Endothelial cell of umbilical vein (primary cell): ENCODE data around the gene RNPEP. TPM values are rescaled to one million over a fixed set of nuclear protein-coding genes. Genes with fewer than 3 reads are reported as not detected.
A peak's percentile ranks its signal among the peaks of the same experiment; 100 is the strongest.

Source experiments
- BruUV-seq: library from RNA; stranded (reverse); fragments of 400-500 nt; replicated peaks from 2 replicates; lab custom pipeline; 2021; lab: Mats Ljungman, UMichigan
- CTCF ChIA-PET: fragments of 300-600, 350-600 bp; sonication (Branson Sonifier 250); formaldehyde crosslinking; loops from one replicate; lab custom pipeline; 2021; ENCODE audit warnings: antibody characterized with exemption, inconsistent platforms; lab: Charles Lee
- POLR2A ChIA-PET: fragments of 300-600, 350-600 bp; sonication (Branson Sonifier 250); formaldehyde crosslinking; loops from one replicate; lab custom pipeline; 2021; ENCODE audit warnings: antibody characterized with exemption, inconsistent platforms; lab: Charles Lee
- DNase-seq: peaks from one replicate; pipeline ENCODE4 v3.0.0-alpha.2; 2011; ENCODE audit warnings: low read depth, low spot score
- FAIRE-seq: peaks from 2 replicates; lab custom pipeline; 2011; peaks lifted over from hg19 to GRCh38; lab: Jason Lieb, UNC
- H2AFZ ChIP-seq: 2 replicates; pipeline ENCODE4 v1.6.0; 2012; ENCODE audit warnings: low read depth, low read length, control low read depth, inconsistent platforms
- H3K27ac ChIP-seq: 2 replicates; pipeline ENCODE4 v1.5.1; 2011; ENCODE audit warnings: low read depth, mild to moderate bottlenecking, control low read depth, low read length, moderate library complexity; ENCODE audit not compliant: insufficient read depth
- H3K27me3 ChIP-seq, 2 experiments: 2 replicates each; pipeline versions ENCODE4 v1.6.0 to v1.6.1; 2011; ENCODE audit warnings: low read length in 2 of 2, mixed read lengths in 1 of 2; ENCODE audit not compliant: control insufficient read depth in 2 of 2, insufficient read depth in 2 of 2
- H3K36me3 ChIP-seq, 2 experiments: 2 replicates in 1 of 2; 3 replicates in 1 of 2; pipeline ENCODE4 v1.5.1; 2011; ENCODE audit warnings: low read length in 2 of 2, mild to moderate bottlenecking in 1 of 2, moderate library complexity in 1 of 2; ENCODE audit not compliant: control insufficient read depth in 2 of 2, insufficient read depth in 2 of 2; ENCODE audit errors: extremely low read depth in 1 of 2
- H3K4me1 ChIP-seq: 3 replicates; pipeline ENCODE4 v1.5.1; 2011; ENCODE audit warnings: mild to moderate bottlenecking, low read length; ENCODE audit not compliant: control insufficient read depth, insufficient read depth; ENCODE audit errors: extremely low read depth
- H3K4me2 ChIP-seq: 2 replicates; pipeline ENCODE4 v1.6.1; 2011; ENCODE audit warnings: low read length, control low read depth, mixed read lengths; ENCODE audit not compliant: insufficient read depth
- H3K4me3 ChIP-seq, 3 experiments: fragments of 200-600 bp in 1 of 3; sonication (generic), shearing (Covaris generic) in 1 of 3; replicated peaks in 1 of 3; 2 replicates each; pipeline ENCODE4 v1.5.1; 2011 to 2016; ENCODE audit warnings: control low read depth in 3 of 3, low read length in 3 of 3, mild to moderate bottlenecking in 2 of 3, inconsistent platforms in 1 of 3, low read depth in 1 of 3, moderate library complexity in 1 of 3; ENCODE audit not compliant: insufficient read depth in 1 of 3
- H3K79me2 ChIP-seq: 2 replicates; pipeline ENCODE4 v1.6.0; 2012; ENCODE audit warnings: low read length, inconsistent platforms; ENCODE audit not compliant: control insufficient read depth, insufficient read depth
- H3K9ac ChIP-seq: replicated peaks from 2 replicates; pipeline ENCODE3; 2011; ENCODE audit warnings: low read length, control low read depth; ENCODE audit not compliant: insufficient read depth; ENCODE audit errors: extremely low read depth
- H3K9me1 ChIP-seq: replicated peaks from 3 replicates; pipeline ENCODE4 v1.6.0; 2011; ENCODE audit warnings: mild to moderate bottlenecking, low read length; ENCODE audit not compliant: control insufficient read depth, insufficient read depth; ENCODE audit errors: extremely low read depth
- H3K9me3 ChIP-seq: replicated peaks from 2 replicates; pipeline ENCODE4 v1.5.1; 2012; ENCODE audit warnings: low read length, inconsistent platforms; ENCODE audit not compliant: control insufficient read depth, insufficient read depth
- H4K20me1 ChIP-seq: replicated peaks from 2 replicates; pipeline ENCODE3; 2011; ENCODE audit warnings: mild to moderate bottlenecking, low read length; ENCODE audit not compliant: control insufficient read depth, insufficient read depth; ENCODE audit errors: extremely low read depth
- EZH2 ChIP-seq: IDR thresholded peaks from 2 replicates; pipeline ENCODE4 v1.6.1; 2012; ENCODE audit warnings: borderline replicate concordance, low read depth, mild to moderate bottlenecking, moderate library complexity, low read length, inconsistent platforms; ENCODE audit not compliant: severe bottlenecking
- FOS ChIP-seq: IDR thresholded peaks from 2 replicates; pipeline ENCODE4 v1.6.1; 2011; ENCODE audit warnings: mild to moderate bottlenecking, low read length, moderate library complexity, borderline replicate concordance; ENCODE audit not compliant: insufficient read depth
- GATA2 ChIP-seq: IDR thresholded peaks from 2 replicates; pipeline ENCODE4 v1.7.0; 2011; ENCODE audit warnings: low read depth, mild to moderate bottlenecking, moderate library complexity, mixed read lengths, low read length; ENCODE audit not compliant: insufficient read length, insufficient read depth
- JUN ChIP-seq: IDR thresholded peaks from 2 replicates; pipeline ENCODE4 v1.6.1; 2011; ENCODE audit warnings: borderline replicate concordance, low read depth; ENCODE audit not compliant: insufficient read length, insufficient read depth
- MAX ChIP-seq: IDR thresholded peaks from 2 replicates; pipeline ENCODE4 v1.6.1; 2011; ENCODE audit not compliant: insufficient read depth, insufficient read length
- MYC ChIP-seq: IDR thresholded peaks from one replicate; pipeline ENCODE4 v1.6.1; 2011; ENCODE audit warnings: mild to moderate bottlenecking, low read depth, low read length
- POLR2A ChIP-seq: IDR thresholded peaks from 2 replicates; pipeline ENCODE4 v1.6.1; 2012; ENCODE audit warnings: low read depth, mild to moderate bottlenecking, control low read depth, low read length
- POLR2AphosphoS5 ChIP-seq: IDR thresholded peaks from 2 replicates; pipeline ENCODE4 v1.6.1; 2012; ENCODE audit warnings: low read depth, mild to moderate bottlenecking, control low read depth, low read length, moderate library complexity; ENCODE audit not compliant: insufficient read depth
- dilution Hi-C: fragments of 300-500 bp; cut with MboI; formaldehyde crosslinking; loops from one replicate; pipeline ENCODE4 v1.15.0; 2019; ENCODE audit warnings: low sequenced_read_pairs; ENCODE audit not compliant: extremely low pct_ligation_motif_present
- intact Hi-C: fragments of 100-400 bp; cut with micrococcal nuclease; formaldehyde crosslinking; loops from one replicate; pipeline ENCODE4 v1.10.0; 2022
- polyA plus RNA-seq, 4 experiments: library from polyadenylated mRNA; depleted of rRNA in 3 of 4; stranded (reverse) in 3 of 4; unstranded in 1 of 4; fragments of >200 nt; gene quantifications; 2 replicates each; pipeline versions ENCODE4 v1.2.1 to v1.2.3, GENCODE V29; 2011 to 2012; ENCODE audit warnings: missing spikeins in 1 of 4
- total RNA-seq: library from RNA; stranded (reverse); gene quantifications from 2 replicates; pipeline ENCODE4 v1.2.3, GENCODE V29; 2021
- TF ChIP-seq, protein P1 (sequence below), 2 donors: IDR thresholded peaks; 1 replicate in 1 of 2; 2 replicates in 1 of 2; pipeline ENCODE4 v1.5.1; 2011; ENCODE audit warnings: low read length in 2 of 2, mild to moderate bottlenecking in 2 of 2, moderate library complexity in 2 of 2, control low read depth in 1 of 2, inconsistent platforms in 1 of 2, low read depth in 1 of 2; ENCODE audit not compliant: insufficient read depth in 1 of 2; ENCODE audit errors: extremely low read depth in 1 of 2

The RNPEP gene
- total and polyA plus RNA-seq, 2 donors (not counting 3 experiments of a cell fraction or from before 2014, with no cell fraction given) = 56.1 to 73.5 TPM

DNA sequence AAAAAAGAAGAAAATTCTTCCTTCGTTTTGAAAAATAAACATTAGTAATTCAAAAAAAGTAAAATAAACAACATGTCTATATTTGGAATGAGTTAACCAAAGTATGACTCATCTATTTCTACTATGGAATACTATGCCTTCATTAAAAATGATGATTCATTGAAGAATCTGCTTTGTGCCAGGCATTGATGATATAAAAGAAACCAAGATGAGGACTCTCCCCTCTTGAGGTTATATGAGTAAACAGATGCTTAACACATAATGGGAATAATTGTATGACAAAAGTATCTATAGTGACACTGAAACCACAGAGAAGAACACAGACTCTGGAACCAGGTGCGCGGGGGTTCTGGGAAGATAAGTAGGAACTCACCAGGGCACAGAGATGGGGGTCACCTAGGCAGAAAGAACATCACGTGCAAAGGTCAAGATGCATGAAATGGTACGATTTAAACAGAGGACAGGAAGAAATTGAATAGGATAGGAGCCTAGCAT, 46.8 kb downstream of the RNPEP start:
- intact Hi-C loops = no loop called here
- H3K4me2 ChIP-seq = no peak overlapping the region
- CTCF ChIA-PET = interaction anchor here (1.3 kb wide), 1 partner anchor 90 kb away, joined by 3 read pairs; no protein-coding TSS in a partner anchor

DNA sequence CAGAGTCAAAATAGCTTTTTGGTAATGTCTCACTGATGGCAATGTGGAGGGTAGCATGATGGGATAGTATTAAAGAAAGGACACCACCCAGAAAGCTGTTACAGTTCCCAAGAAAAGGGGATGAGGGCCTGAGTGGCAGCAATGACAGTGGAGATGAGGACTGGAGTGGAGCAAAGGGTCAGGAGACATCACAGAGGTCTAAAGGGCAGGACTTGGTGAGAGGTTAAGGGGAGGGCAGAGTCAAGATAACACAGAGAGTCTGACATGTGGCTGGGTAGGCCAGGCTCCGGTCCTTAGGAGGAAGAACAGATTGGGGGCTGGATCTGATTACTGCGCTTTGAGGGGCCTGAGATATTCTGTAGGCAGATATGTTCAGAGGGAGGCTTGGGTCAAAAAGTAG, 47.3 kb downstream of the RNPEP start:
- H3K9me3 ChIP-seq = no peaks in the 10 kb centered on the region
- H3K27me3 ChIP-seq = peaks cover 2 to 5% of the 10 kb centered on the region in 2 experiments
- no peaks in the 10 kb centered on the region for H3K79me2 ChIP-seq
- H3K36me3 ChIP-seq = no peaks in the 10 kb centered on the region
- no peak overlapping the region for H3K9ac ChIP-seq
- CTCF ChIA-PET = no interaction called here
- H3K4me3 ChIP-seq = no peak overlapping the region
- no TSS peak for BruUV-seq
- DNase-seq = no peak
- H4K20me1 ChIP-seq = no peaks in the 10 kb centered on the region
- H2AFZ ChIP-seq = no peak overlapping the region
- H3K4me2 ChIP-seq = no peak overlapping the region
- FAIRE-seq = no peak
- no peaks in the 10 kb centered on the region for H3K9me1 ChIP-seq
- POLR2A ChIA-PET = no interaction called here
- TF ChIP-seq MYC (no peak), GATA2 (no peak), POLR2AphosphoS5 (no peak), MAX (no peak), FOS (no peak), JUN (no peak), EZH2 (no peak), POLR2A (no peak)
- TF ChIP-seq, protein P1, sequence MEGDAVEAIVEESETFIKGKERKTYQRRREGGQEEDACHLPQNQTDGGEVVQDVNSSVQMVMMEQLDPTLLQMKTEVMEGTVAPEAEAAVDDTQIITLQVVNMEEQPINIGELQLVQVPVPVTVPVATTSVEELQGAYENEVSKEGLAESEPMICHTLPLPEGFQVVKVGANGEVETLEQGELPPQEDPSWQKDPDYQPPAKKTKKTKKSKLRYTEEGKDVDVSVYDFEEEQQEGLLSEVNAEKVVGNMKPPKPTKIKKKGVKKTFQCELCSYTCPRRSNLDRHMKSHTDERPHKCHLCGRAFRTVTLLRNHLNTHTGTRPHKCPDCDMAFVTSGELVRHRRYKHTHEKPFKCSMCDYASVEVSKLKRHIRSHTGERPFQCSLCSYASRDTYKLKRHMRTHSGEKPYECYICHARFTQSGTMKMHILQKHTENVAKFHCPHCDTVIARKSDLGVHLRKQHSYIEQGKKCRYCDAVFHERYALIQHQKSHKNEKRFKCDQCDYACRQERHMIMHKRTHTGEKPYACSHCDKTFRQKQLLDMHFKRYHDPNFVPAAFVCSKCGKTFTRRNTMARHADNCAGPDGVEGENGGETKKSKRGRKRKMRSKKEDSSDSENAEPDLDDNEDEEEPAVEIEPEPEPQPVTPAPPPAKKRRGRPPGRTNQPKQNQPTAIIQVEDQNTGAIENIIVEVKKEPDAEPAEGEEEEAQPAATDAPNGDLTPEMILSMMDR (IDR thresholded peaks at IDR 0.05; ENCODE audit: extremely low read depth in 1 of 2, insufficient read depth in 1 of 2, low read depth in 1 of 2, low read length in 2 of 2) = no peak
- H3K27ac ChIP-seq = no peak overlapping the region
- intact Hi-C loops = no loop called here
- dilution Hi-C loops = no loop called here
- no peaks in the 10 kb centered on the region for H3K4me1 ChIP-seq

More for the DNA sequence above, 46.8 kb downstream of the RNPEP start:
- no peak overlapping the region for H3K9ac ChIP-seq
- H3K4me1 ChIP-seq = no peaks in the 10 kb centered on the region
- no peaks in the 10 kb centered on the region for H4K20me1 ChIP-seq
- H3K27ac ChIP-seq = no peak overlapping the region
- H2AFZ ChIP-seq = no peak overlapping the region
- DNase-seq (peak; percentile 26), FAIRE-seq (peak; percentile 15)
- dilution Hi-C loops = no loop called here
- no peaks in the 10 kb centered on the region for H3K9me1 ChIP-seq
- no peak overlapping the region for H3K4me3 ChIP-seq
- H3K9me3 ChIP-seq = no peaks in the 10 kb centered on the region
- POLR2A ChIA-PET = no interaction called here
- peak; percentile 85 for TF ChIP-seq FOS
- TF ChIP-seq JUN = peak; percentile 75
- TF ChIP-seq POLR2A = no peak
- H3K27me3 ChIP-seq = peaks cover 2 to 3% of the 10 kb centered on the region in 2 experiments
- H3K36me3 ChIP-seq = no peaks in the 10 kb centered on the region
- H3K79me2 ChIP-seq = no peaks in the 10 kb centered on the region
- no TSS peak for BruUV-seq
